ENCODE data around the gene CD226.

DNA sequence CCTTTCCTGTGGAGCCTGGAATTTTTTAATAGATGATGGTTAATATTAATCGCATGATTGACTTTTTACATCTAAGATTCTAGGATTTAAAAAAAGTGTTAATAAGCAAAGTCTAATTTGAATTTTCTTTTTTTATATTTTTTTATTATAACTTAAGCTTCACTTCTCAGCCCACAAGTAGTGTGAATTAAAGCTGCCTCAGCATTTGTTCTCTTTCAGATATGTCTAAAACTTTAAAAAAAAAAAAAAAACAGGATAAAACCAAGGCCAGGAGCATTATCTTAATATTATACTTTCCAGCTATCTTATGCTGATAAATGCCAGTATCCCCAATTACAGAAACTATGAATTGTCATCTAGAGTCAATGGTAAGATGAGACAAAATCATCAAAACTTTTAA, 109.7 kb downstream of the CD226 start:
- no peak for TF ChIP-seq CTCF (IDR thresholded peaks at IDR 0.05; ENCODE audit: low read depth, low read length, poor library complexity, severe bottlenecking)
- TF ChIP-seq EZH2phosphoT487 (IDR thresholded peaks at IDR 0.05; ENCODE audit: borderline replicate concordance, low read length): no peak
